ENCODE data around the gene SV2B. TPM values are rescaled to one million over a fixed set of nuclear protein-coding genes. Genes with fewer than 3 reads are reported as not detected.

Gene SV2B
- total and polyA plus RNA-seq, 9 of the 15 experiments (the other 6 are each of a cell fraction or from before 2014, with no cell fraction given): 0.01 to 0.25 (median 0.11) TPM

- TF ChIP-seq ZNF239 (CRISPR knock-in tag; IDR thresholded peaks at IDR 0.05) (no peak), ZNF324 (CRISPR knock-in tag; IDR thresholded peaks at IDR 0.05) (no peak), SMARCA4 (IDR thresholded peaks at IDR 0.05) (no peak), ZNF79 (CRISPR knock-in tag; IDR thresholded peaks at IDR 0.05; ENCODE audit: low read depth) (no peak), SIRT6 (IDR thresholded peaks at IDR 0.05; ENCODE audit: low read depth, low read length) (no peak), PHF8 (IDR thresholded peaks at IDR 0.05; ENCODE audit: borderline replicate concordance, low read length) (no peak), MCM2 (IDR thresholded peaks at IDR 0.05; ENCODE audit: low read depth) (no peak), MXI1 (IDR thresholded peaks at IDR 0.05; ENCODE audit: low read depth, low read length) (no peak)
Measured at GRCh38 chr15:91253605-91254004, 153.5 kb downstream of the SV2B start (continued).

GRCh38 chr15:91254766-91255165 lies 154.7 kb downstream of the SV2B start:
- Histone ChIP-seq H3K4me1 (replicated peaks in 1 of 2; ENCODE audit: control insufficient read depth in 2 of 2, insufficient read depth in 2 of 2, low read length in 2 of 2) (no peaks in the 10 kb centered on the region), H3K27ac (ENCODE audit: extremely low read depth, low read depth, low read length) (no peak overlapping the region), H3K9me3 (replicated peaks; ENCODE audit: control insufficient read depth, insufficient read depth, low read depth, low read length) (no peaks in the 10 kb centered on the region), H3K4me2 (ENCODE audit: insufficient read depth, low read length) (no peak overlapping the region), H3K4me3 (no peak overlapping the region), H3K36me3 (ENCODE audit: control insufficient read depth, insufficient read depth, low read length) (no peaks in the 10 kb centered on the region), H3K79me2 (ENCODE audit: control insufficient read depth, insufficient read depth, low read length) (no peaks in the 10 kb centered on the region), H2AFZ (ENCODE audit: low read depth, low read length) (0 out of 2 replicates have a peak overlapping the region, but pooled peaks have one; percentile 9), H3K27me3 (ENCODE audit: control insufficient read depth in 2 of 2, insufficient read depth in 2 of 2, low read length in 2 of 2) (peaks cover 3 to 18% of the 10 kb centered on the region in 2 experiments; a peak in 3 of 5 replicates), H3K9me1 (ENCODE audit: control insufficient read depth, insufficient read depth, low read length) (no peaks in the 10 kb centered on the region), H3K9ac (ENCODE audit: insufficient read depth in 1 of 2, low read depth in 2 of 2, low read length in 2 of 2) (no peak overlapping the region), H4K20me1 (replicated peaks; ENCODE audit: control insufficient read depth, insufficient read depth, low read length) (no peaks in the 10 kb centered on the region)
- 0% methylated on average over 3 of the region's 3 CpGs for WGBS (ENCODE audit: insufficient coverage, low coverage, missing lambda C conversion rate)
- ChIA-PET CTCF (ENCODE audit: low intra/inter-chr PET ratio) (no interaction called here), POLR2A (interaction anchor here (0.7 kb wide), 1 partner anchor 320 kb away, joined by 3 read pairs; the partner anchor contains the start of gene UNC45A)
- in situ Hi-C loops (cut with MboI) (no loop called here), intact Hi-C loops (cut with micrococcal nuclease) (no loop called here)
- peak in 3 of 4 experiments; percentile 10 to 23 (median 18) for DNase-seq (ENCODE audit: extremely low read depth in 1 of 4, low spot score in 3 of 4)
- no TSS peak for BruUV-seq (replicated peaks)
- FAIRE-seq: no peak
- ATAC-seq: peak; percentile 65
- TF ChIP-seq PHTF2 (CRISPR knock-in tag; IDR thresholded peaks at IDR 0.05) (no peak), SMAD2 (IDR thresholded peaks at IDR 0.05; ENCODE audit: low read depth, low read length) (no peak), USF1 (CRISPR knock-in tag; IDR thresholded peaks at IDR 0.05) (peak; percentile 38; the same call in 1 of the 2 replicates), MTA2 (IDR thresholded peaks at IDR 0.05; ENCODE audit: low read depth) (no peak), CHD4 (IDR thresholded peaks at IDR 0.05; ENCODE audit: insufficient read depth, insufficient replicate concordance, low read depth, low read length, poor library complexity, severe bottlenecking) (no peak), TBP (optimal IDR thresholded peaks at IDR 0.05; ENCODE audit: low read depth, low read length) (no peak)
- TF ChIP-seq, protein P1, sequence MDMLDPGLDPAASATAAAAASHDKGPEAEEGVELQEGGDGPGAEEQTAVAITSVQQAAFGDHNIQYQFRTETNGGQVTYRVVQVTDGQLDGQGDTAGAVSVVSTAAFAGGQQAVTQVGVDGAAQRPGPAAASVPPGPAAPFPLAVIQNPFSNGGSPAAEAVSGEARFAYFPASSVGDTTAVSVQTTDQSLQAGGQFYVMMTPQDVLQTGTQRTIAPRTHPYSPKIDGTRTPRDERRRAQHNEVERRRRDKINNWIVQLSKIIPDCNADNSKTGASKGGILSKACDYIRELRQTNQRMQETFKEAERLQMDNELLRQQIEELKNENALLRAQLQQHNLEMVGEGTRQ (CRISPR knock-in tag; IDR thresholded peaks at IDR 0.05): peak; percentile 77
- TF ChIP-seq, protein P2, sequence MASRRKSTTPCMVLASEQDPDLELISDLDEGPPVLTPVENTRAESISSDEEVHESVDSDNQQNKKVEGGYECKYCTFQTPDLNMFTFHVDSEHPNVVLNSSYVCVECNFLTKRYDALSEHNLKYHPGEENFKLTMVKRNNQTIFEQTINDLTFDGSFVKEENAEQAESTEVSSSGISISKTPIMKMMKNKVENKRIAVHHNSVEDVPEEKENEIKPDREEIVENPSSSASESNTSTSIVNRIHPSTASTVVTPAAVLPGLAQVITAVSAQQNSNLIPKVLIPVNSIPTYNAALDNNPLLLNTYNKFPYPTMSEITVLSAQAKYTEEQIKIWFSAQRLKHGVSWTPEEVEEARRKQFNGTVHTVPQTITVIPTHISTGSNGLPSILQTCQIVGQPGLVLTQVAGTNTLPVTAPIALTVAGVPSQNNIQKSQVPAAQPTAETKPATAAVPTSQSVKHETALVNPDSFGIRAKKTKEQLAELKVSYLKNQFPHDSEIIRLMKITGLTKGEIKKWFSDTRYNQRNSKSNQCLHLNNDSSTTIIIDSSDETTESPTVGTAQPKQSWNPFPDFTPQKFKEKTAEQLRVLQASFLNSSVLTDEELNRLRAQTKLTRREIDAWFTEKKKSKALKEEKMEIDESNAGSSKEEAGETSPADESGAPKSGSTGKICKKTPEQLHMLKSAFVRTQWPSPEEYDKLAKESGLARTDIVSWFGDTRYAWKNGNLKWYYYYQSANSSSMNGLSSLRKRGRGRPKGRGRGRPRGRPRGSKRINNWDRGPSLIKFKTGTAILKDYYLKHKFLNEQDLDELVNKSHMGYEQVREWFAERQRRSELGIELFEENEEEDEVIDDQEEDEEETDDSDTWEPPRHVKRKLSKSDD (conservative IDR thresholded peaks at IDR 0.05; ENCODE audit: low read length): no peak

Data from K562 (cell line).